SK-N-SH (cell line): ENCODE results near the gene SORBS1. TPM values are rescaled to one million over a fixed set of nuclear protein-coding genes. Genes with fewer than 3 reads are reported as not detected.

Source experiments
- CTCF ChIA-PET: fragments of 300-600, 350-600 bp; formaldehyde crosslinking; extraction: SDS; loops from one replicate; lab custom pipeline; 2021; lab: Yijun Ruan, JAX
- POLR2A ChIA-PET: fragments of 350-600 bp; sonication (Branson Sonifier 250); formaldehyde crosslinking; extraction: SDS; loops from one replicate; lab custom pipeline; 2020; ENCODE audit warnings: antibody characterized with exemption, inconsistent platforms; lab: Yijun Ruan, JAX
- DNase-seq: peaks from one replicate; pipeline ENCODE4 v3.0.0; 2012
- H2AFZ ChIP-seq: fragments of 200-600 bp; sonication (generic); 2 replicates; pipeline ENCODE4 v1.8.1; 2016; ENCODE audit warnings: antibody characterized with exemption, mild to moderate bottlenecking, low read depth
- H3F3A ChIP-seq: fragments of 200-600 bp; sonication (generic); replicated peaks from 2 replicates; pipeline ENCODE3; 2016; ENCODE audit warnings: antibody characterized with exemption, mild to moderate bottlenecking; ENCODE audit not compliant: insufficient read depth
- H3K27ac ChIP-seq, 2 experiments: fragments of 200-500 bp in 1 of 2; fragments of 200-600 bp in 1 of 2; sonication (Bioruptor generic) in 1 of 2; sonication (generic), shearing (Covaris generic) in 1 of 2; 2 replicates each; pipeline versions ENCODE4 v1.5.1 to v1.6.1; 2014 to 2016; ENCODE audit warnings: low read depth in 2 of 2, inconsistent platforms in 1 of 2, low read length in 1 of 2, mild to moderate bottlenecking in 1 of 2, mixed read lengths in 1 of 2
- H3K27me3 ChIP-seq: fragments of 200-600 bp; sonication (generic), shearing (Covaris generic); 2 replicates; pipeline ENCODE4 v1.6.1; 2016; ENCODE audit warnings: mixed run types; ENCODE audit not compliant: insufficient read depth
- H3K36me3 ChIP-seq, 2 experiments: fragments of 200-500 bp in 1 of 2; fragments of 200-600 bp in 1 of 2; sonication (Bioruptor generic) in 1 of 2; sonication (generic) in 1 of 2; replicated peaks in 1 of 2; 2 replicates each; pipeline versions ENCODE3 to v1.5.1; 2014 to 2016; ENCODE audit warnings: low read length in 1 of 2, mild to moderate bottlenecking in 1 of 2; ENCODE audit not compliant: insufficient read depth in 2 of 2, control insufficient read depth in 1 of 2
- H3K4me1 ChIP-seq, 2 experiments: fragments of 200-500 bp in 1 of 2; fragments of 200-600 bp in 1 of 2; sonication (Bioruptor generic) in 1 of 2; sonication (generic), shearing (Covaris generic) in 1 of 2; 2 replicates each; pipeline versions ENCODE4 v1.5.1 to v1.6.1; 2014 to 2016; ENCODE audit warnings: low read depth in 1 of 2, low read length in 1 of 2, mixed run types in 1 of 2; ENCODE audit not compliant: insufficient read depth in 2 of 2, control insufficient read depth in 1 of 2
- H3K4me2 ChIP-seq: fragments of 200-600 bp; sonication (generic), shearing (Covaris generic); 2 replicates; pipeline ENCODE4 v1.6.1; 2017; ENCODE audit warnings: mixed run types
- H3K4me3 ChIP-seq, 2 experiments: fragments of 200-500 bp in 1 of 2; fragments of 200-600 bp in 1 of 2; sonication (Bioruptor generic) in 1 of 2; sonication (generic), shearing (Covaris generic) in 1 of 2; 2 replicates each; pipeline versions ENCODE4 v1.5.1 to v1.8.1; 2014 to 2016; ENCODE audit warnings: low read depth in 2 of 2, inconsistent platforms in 1 of 2, low read length in 1 of 2, mild to moderate bottlenecking in 1 of 2, mixed read lengths in 1 of 2, moderate library complexity in 1 of 2
- H3K79me2 ChIP-seq: fragments of 200-600 bp; sonication (generic); 2 replicates; pipeline ENCODE4 v1.8.1; 2017; ENCODE audit warnings: mild to moderate bottlenecking; ENCODE audit not compliant: insufficient read depth
- H3K9ac ChIP-seq: fragments of 200-600 bp; sonication (generic); 2 replicates; pipeline ENCODE4 v1.6.1; 2017; ENCODE audit warnings: mixed run types
- H3K9me2 ChIP-seq: fragments of 200-600 bp; sonication (generic); 2 replicates; pipeline ENCODE4 v1.6.1; 2017; ENCODE audit warnings: mixed run types
- H3K9me3 ChIP-seq: fragments of 200-600 bp; sonication (generic); 2 replicates; pipeline ENCODE4 v1.6.1; 2017; ENCODE audit warnings: mixed run types, mild to moderate bottlenecking, moderate library complexity
- H4K20me1 ChIP-seq: fragments of 200-600 bp; sonication (generic); 2 replicates; pipeline ENCODE4 v1.6.1; 2017; ENCODE audit warnings: mild to moderate bottlenecking, mixed run types; ENCODE audit not compliant: insufficient read depth
- CTCF ChIP-seq: fragments of 200-600 bp; sonication (generic); IDR thresholded peaks from 2 replicates; pipeline ENCODE4 v1.6.1; 2017; ENCODE audit warnings: antibody characterized with exemption, mild to moderate bottlenecking, moderate library complexity
- EP300 ChIP-seq, 2 experiments: IDR thresholded peaks; 2 replicates each; pipeline versions ENCODE4 v1.4.0 to v1.6.1; 2012; ENCODE audit warnings: borderline replicate concordance in 1 of 2, low read depth in 1 of 2, low read length in 1 of 2
- EZH2phosphoT487 ChIP-seq: fragments of 200-600 bp; sonication (generic); IDR thresholded peaks from 2 replicates; pipeline ENCODE4 v1.6.1; 2017; ENCODE audit warnings: low read depth, mixed run types, mild to moderate bottlenecking, antibody characterized with exemption, moderate library complexity, borderline replicate concordance
- FOSL2 ChIP-seq: IDR thresholded peaks from 2 replicates; pipeline ENCODE4 v1.4.0; 2012; ENCODE audit warnings: low read depth, mild to moderate bottlenecking, moderate library complexity, borderline replicate concordance
- FOXM1 ChIP-seq: IDR thresholded peaks from 2 replicates; pipeline ENCODE4 v1.4.0; 2012; ENCODE audit warnings: low read depth, mild to moderate bottlenecking
- GABPA ChIP-seq: IDR thresholded peaks from 2 replicates; pipeline ENCODE4 v1.4.0; 2012; ENCODE audit warnings: low read depth, mild to moderate bottlenecking
- JUND ChIP-seq: IDR thresholded peaks from 2 replicates; pipeline ENCODE4 v1.4.0; 2012
- MAX ChIP-seq: IDR thresholded peaks from 2 replicates; pipeline ENCODE4 v1.4.0; 2012; ENCODE audit warnings: low read depth
- MXI1 ChIP-seq: IDR thresholded peaks from 2 replicates; pipeline ENCODE4 v1.6.1; 2012; ENCODE audit warnings: mild to moderate bottlenecking, low read depth, low read length, improper control_type of control experiment
- NFIC ChIP-seq: IDR thresholded peaks from 2 replicates; pipeline ENCODE4 v1.4.0; 2012; ENCODE audit warnings: borderline replicate concordance
- NRF1 ChIP-seq: IDR thresholded peaks from 2 replicates; pipeline ENCODE4 v1.6.1; 2012; ENCODE audit warnings: low read depth, mild to moderate bottlenecking, low read length
- POLR2AphosphoS5 ChIP-seq: IDR thresholded peaks from 2 replicates; pipeline ENCODE4 v1.6.1; 2012; ENCODE audit warnings: low read depth, low read length
- RAD21 ChIP-seq: IDR thresholded peaks from 2 replicates; pipeline ENCODE4 v1.6.1; 2012; ENCODE audit warnings: mild to moderate bottlenecking, low read length
- RCOR1 ChIP-seq: fragments of 150-350 bp; IDR thresholded peaks from 2 replicates; pipeline ENCODE4 v1.6.1; 2017; ENCODE audit warnings: antibody characterized with exemption, low read length
- REST ChIP-seq: IDR thresholded peaks from 2 replicates; pipeline ENCODE4 v1.6.1; 2012; ENCODE audit warnings: mild to moderate bottlenecking, low read depth, low read length, moderate library complexity
- SMC3 ChIP-seq: IDR thresholded peaks from 2 replicates; pipeline ENCODE4 v1.6.1; 2012; ENCODE audit warnings: low read depth, low read length, improper control_type of control experiment
- USF1 ChIP-seq: IDR thresholded peaks from 2 replicates; pipeline ENCODE4 v1.4.0; 2012; ENCODE audit warnings: low read depth, borderline replicate concordance
- USF2 ChIP-seq: fragments of 150-350 bp; IDR thresholded peaks from 2 replicates; pipeline ENCODE4 v1.6.1; 2017; ENCODE audit warnings: antibody characterized with exemption, low read length, low read depth, borderline replicate concordance
- YY1 ChIP-seq: IDR thresholded peaks from 2 replicates; pipeline ENCODE4 v1.4.0; 2012; ENCODE audit warnings: low read depth, mild to moderate bottlenecking
- ZBTB33 ChIP-seq: IDR thresholded peaks from 2 replicates; pipeline ENCODE4 v1.4.0; 2012; ENCODE audit warnings: low read depth, borderline replicate concordance
- WGBS: methylation state at CpG from one replicate; pipeline ENCODE4 v1.1.6; 2017; ENCODE audit warnings: low lambda C conversion rate; 5-methylcytosine and 5-hydroxymethylcytosine counted together
- polyA plus RNA-seq, 3 experiments: library from polyadenylated mRNA; depleted of rRNA; stranded (reverse); fragments of >200 nt; gene quantifications; 2 replicates each; pipeline ENCODE4 v1.2.3, GENCODE V29; 2012

The SORBS1 gene
- polyA plus RNA-seq, 1 of the 3 experiments (the other 2 are of a cell fraction) = 0.36 TPM

- no peaks in the 10 kb centered on the region for H3K9me2 ChIP-seq
- no peaks in the 10 kb centered on the region; the same call in 1 of the 2 replicates for H3K27me3 ChIP-seq
- H3K4me2 ChIP-seq = no peak overlapping the region
- H3K9ac ChIP-seq = no peak overlapping the region
- H2AFZ ChIP-seq = no peak overlapping the region
- H3K79me2 ChIP-seq = no peaks in the 10 kb centered on the region
- POLR2A ChIA-PET = no interaction called here
- no peaks in the 10 kb centered on the region for H3K9me3 ChIP-seq
- H3F3A ChIP-seq = no peaks in the 10 kb centered on the region
- H3K4me1 ChIP-seq = peaks cover 0 to 2% of the 10 kb centered on the region in 2 experiments; a peak in 1 of 4 replicates
- CTCF ChIA-PET = no interaction called here
- H3K36me3 ChIP-seq = no peaks in the 10 kb centered on the region
- no peak overlapping the region for H3K27ac ChIP-seq
- no peaks in the 10 kb centered on the region for H4K20me1 ChIP-seq
- TF ChIP-seq NRF1 = no peak
- no peak for TF ChIP-seq ZBTB33
- TF ChIP-seq GABPA = no peak
- no peak for TF ChIP-seq EP300 (IDR thresholded peaks at IDR 0.05; ENCODE audit: borderline replicate concordance in 1 of 2, low read depth in 1 of 2, low read length in 1 of 2)
- TF ChIP-seq YY1 = no peak
- TF ChIP-seq RCOR1 = no peak
- TF ChIP-seq NFIC = no peak
- TF ChIP-seq USF1 = no peak
- no peak for TF ChIP-seq JUND
- no peak for TF ChIP-seq FOSL2
- no peak for TF ChIP-seq FOXM1
- TF ChIP-seq USF2 = no peak
- no peak for TF ChIP-seq POLR2AphosphoS5
- no peak for TF ChIP-seq RAD21
- TF ChIP-seq SMC3 = no peak
- DNase-seq = no peak
- H3K4me3 ChIP-seq = no peak overlapping the region
These were observed 58.2 kb downstream of the SORBS1 start for GRCh38 chr10:95503001-95503400.

GRCh38 chr10:95502377-95502776, 58.8 kb downstream of the SORBS1 start:
- 53% methylated on average over 1 of the region's 1 CpG for whole genome bisulfite sequencing
- H2AFZ ChIP-seq = no peak overlapping the region
- ChIA-PET POLR2A (no interaction called here), CTCF (no interaction called here)
- H3K36me3 ChIP-seq = no peaks in the 10 kb centered on the region
- H3K9me3 ChIP-seq = no peaks in the 10 kb centered on the region
- H3K4me3 ChIP-seq = no peak overlapping the region
- no peaks in the 10 kb centered on the region for H3K9me2 ChIP-seq
- DNase-seq = no peak
- no peaks in the 10 kb centered on the region for H3F3A ChIP-seq
- no peak overlapping the region for H3K27ac ChIP-seq
- H3K9ac ChIP-seq = no peak overlapping the region
- no peaks in the 10 kb centered on the region for H3K79me2 ChIP-seq
- no peaks in the 10 kb centered on the region; the same call in 1 of the 2 replicates for H3K27me3 ChIP-seq
- H3K4me2 ChIP-seq = no peak overlapping the region
- H4K20me1 ChIP-seq = no peaks in the 10 kb centered on the region
- peaks cover 0 to 2% of the 10 kb centered on the region in 2 experiments; a peak in 1 of 4 replicates for H3K4me1 ChIP-seq
- TF ChIP-seq MXI1 (no peak), EZH2phosphoT487 (no peak), EP300 (IDR thresholded peaks at IDR 0.05; ENCODE audit: borderline replicate concordance in 1 of 2, low read depth in 1 of 2, low read length in 1 of 2) (no peak), FOXM1 (no peak), REST (no peak), POLR2AphosphoS5 (no peak), MAX (no peak), CTCF (no peak)
